NCI-H2227 treated with DMSO at 0.1 percent for 48 hours (cell line): Measurements from ENCODE around the gene CDKN1C.

Experiments used
- DNase-seq: peaks from one replicate; lab custom pipeline; 2025; lab: John Stamatoyannopoulos, UW

The CDKN1C gene

GRCh38 chr11:2846470-2846869 lies 39.1 kb downstream of the CDKN1C start:
- DNase-seq = no peak

- DNase-seq = no peak
Observed at GRCh38 chr11:2846056-2846455, 39.5 kb downstream of the CDKN1C start.

GRCh38 chr11:2844996-2845395 lies 40.6 kb downstream of the CDKN1C start:
- no peak for DNase-seq

GRCh38 chr11:2844116-2844842 lies 41.3 kb downstream of the CDKN1C start:
- no peak for DNase-seq

GRCh38 chr11:2843551-2843950 lies 42.0 kb downstream of the CDKN1C start:
- no peak for DNase-seq

- no peak for DNase-seq
Observed at GRCh38 chr11:2842876-2843275, 42.7 kb downstream of the CDKN1C start.

GRCh38 chr11:2841411-2842190 lies 44.0 kb downstream of the CDKN1C start:
- no peak for DNase-seq

GRCh38 chr11:2839395-2839943 lies 46.1 kb downstream of the CDKN1C start:
- no peak for DNase-seq

GRCh38 chr11:2838676-2839294 lies 46.8 kb downstream of the CDKN1C start:
- no peak for DNase-seq

GRCh38 chr11:2838091-2838490 lies 47.5 kb downstream of the CDKN1C start:
- DNase-seq = no peak

- no peak for DNase-seq
Observed at GRCh38 chr11:2837651-2838050, 47.9 kb downstream of the CDKN1C start.

GRCh38 chr11:2837096-2837601 lies 48.4 kb downstream of the CDKN1C start:
- DNase-seq = no peak

- no peak for DNase-seq
Observed at GRCh38 chr11:2836315-2837095, 49.1 kb downstream of the CDKN1C start.

- DNase-seq = no peak
Observed at GRCh38 chr11:2835751-2836150, 49.8 kb downstream of the CDKN1C start.

- DNase-seq = no peak
Observed at GRCh38 chr11:2835296-2835695, 50.3 kb downstream of the CDKN1C start.

GRCh38 chr11:2834503-2835273 lies 50.9 kb downstream of the CDKN1C start:
- DNase-seq = no peak

- DNase-seq = no peak
Observed at GRCh38 chr11:2833716-2834502, 51.7 kb downstream of the CDKN1C start.
